ENCODE data around the gene TMEM181.

The TMEM181 gene

GRCh38 chr6:158661156-158661685 is 101.3 kb downstream of the TMEM181 start:
- no peaks in the 10 kb centered on the region for H3K79me2 ChIP-seq (ENCODE audit: insufficient read depth, low read depth)
- no peak overlapping the region for H3K27ac ChIP-seq
- H3K4me3 ChIP-seq (IDR thresholded peaks at IDR 0.05; ENCODE audit: insufficient read depth, low read depth, low read length), result no peak overlapping the region
- H4K20me1 ChIP-seq (ENCODE audit: insufficient read depth), result no peaks in the 10 kb centered on the region
- no peak overlapping the region for H3K9ac ChIP-seq
- TF ChIP-seq CTCF (conservative IDR thresholded peaks at IDR 0.05; ENCODE audit: low read depth, low read length), result no peak
- no peaks in the 10 kb centered on the region for H3K27me3 ChIP-seq (ENCODE audit: insufficient read depth, low read depth)
- H2AFZ ChIP-seq (ENCODE audit: low read depth), result no peak overlapping the region
- no peak overlapping the region for H3K4me2 ChIP-seq
- no peaks in the 10 kb centered on the region for H3K4me1 ChIP-seq (ENCODE audit: low read depth, poor library complexity, severe bottlenecking)
- no peaks in the 10 kb centered on the region for H3K36me3 ChIP-seq (ENCODE audit: insufficient read depth)

GRCh38 chr6:158662607-158662953 is 102.7 kb downstream of the TMEM181 start:
- H2AFZ ChIP-seq (ENCODE audit: low read depth), result no peak overlapping the region
- no peaks in the 10 kb centered on the region for H3K79me2 ChIP-seq (ENCODE audit: insufficient read depth, low read depth)
- no peak overlapping the region for H3K9ac ChIP-seq
- no peaks in the 10 kb centered on the region for H3K36me3 ChIP-seq (ENCODE audit: insufficient read depth)
- no peaks in the 10 kb centered on the region for H3K27me3 ChIP-seq (ENCODE audit: insufficient read depth, low read depth)
- H4K20me1 ChIP-seq (ENCODE audit: insufficient read depth), result no peaks in the 10 kb centered on the region
- no peak overlapping the region for H3K27ac ChIP-seq
- H3K4me1 ChIP-seq (ENCODE audit: low read depth, poor library complexity, severe bottlenecking), result no peaks in the 10 kb centered on the region
- no peak overlapping the region for H3K4me3 ChIP-seq (IDR thresholded peaks at IDR 0.05; ENCODE audit: insufficient read depth, low read depth, low read length)
- H3K4me2 ChIP-seq, result no peak overlapping the region
- TF ChIP-seq CTCF (conservative IDR thresholded peaks at IDR 0.05; ENCODE audit: low read depth, low read length), result no peak

- Histone ChIP-seq H3K36me3 (ENCODE audit: insufficient read depth) (no peaks in the 10 kb centered on the region), H3K27ac (no peak overlapping the region), H2AFZ (ENCODE audit: low read depth) (no peak overlapping the region), H3K9ac (no peak overlapping the region), H3K79me2 (ENCODE audit: insufficient read depth, low read depth) (no peaks in the 10 kb centered on the region), H3K4me3 (IDR thresholded peaks at IDR 0.05; ENCODE audit: insufficient read depth, low read depth, low read length) (no peak overlapping the region), H3K27me3 (ENCODE audit: insufficient read depth, low read depth) (no peaks in the 10 kb centered on the region), H3K4me1 (ENCODE audit: low read depth, poor library complexity, severe bottlenecking) (no peaks in the 10 kb centered on the region), H3K4me2 (no peak overlapping the region), H4K20me1 (ENCODE audit: insufficient read depth) (no peaks in the 10 kb centered on the region)
- no peak for TF ChIP-seq CTCF (conservative IDR thresholded peaks at IDR 0.05; ENCODE audit: low read depth, low read length)
Observed at GRCh38 chr6:158662954-158663624, 103.2 kb downstream of the TMEM181 start.

GRCh38 chr6:158663625-158664165 is 103.8 kb downstream of the TMEM181 start:
- no peak overlapping the region for H2AFZ ChIP-seq (ENCODE audit: low read depth)
- H3K4me2 ChIP-seq, result no peak overlapping the region
- H4K20me1 ChIP-seq (ENCODE audit: insufficient read depth), result no peaks in the 10 kb centered on the region
- no peaks in the 10 kb centered on the region for H3K36me3 ChIP-seq (ENCODE audit: insufficient read depth)
- TF ChIP-seq CTCF (conservative IDR thresholded peaks at IDR 0.05; ENCODE audit: low read depth, low read length), result no peak
- H3K27me3 ChIP-seq (ENCODE audit: insufficient read depth, low read depth), result no peaks in the 10 kb centered on the region
- no peak overlapping the region for H3K9ac ChIP-seq
- H3K27ac ChIP-seq, result no peak overlapping the region
- no peaks in the 10 kb centered on the region for H3K4me1 ChIP-seq (ENCODE audit: low read depth, poor library complexity, severe bottlenecking)
- H3K4me3 ChIP-seq (IDR thresholded peaks at IDR 0.05; ENCODE audit: insufficient read depth, low read depth, low read length), result no peak overlapping the region
- no peaks in the 10 kb centered on the region for H3K79me2 ChIP-seq (ENCODE audit: insufficient read depth, low read depth)
